Measurements from ENCODE around the gene TSPAN9.

GRCh38 chr12:3241621-3242020, 164.4 kb downstream of the TSPAN9 start:
- TF ChIP-seq POLR2A (IDR thresholded peaks at IDR 0.05; ENCODE audit: extremely low read depth, insufficient read length) (no peak), MYC (IDR thresholded peaks at IDR 0.05; ENCODE audit: low read depth, low read length) (no peak), CTCF (IDR thresholded peaks at IDR 0.05; ENCODE audit: low read depth, low read length) (no peak), MAX (IDR thresholded peaks at IDR 0.05; ENCODE audit: low read depth, low read length) (no peak)

All from NB4 (cell line).